Measurements from ENCODE around the gene MFAP1.
A peak's percentile ranks its signal among the peaks of the same experiment; 100 is the strongest.

Gene MFAP1

GRCh38 chr15:43792761-43793476 lies 31.6 kb downstream of the MFAP1 start:
- POLR2A ChIA-PET, result interaction anchor here (0.6 to 4.0 kb wide), 5 partner anchors 11 to 1243 kb away, joined by 3 to 18 read pairs (median 3); partner anchors contain the start of gene MFAP1
- TF ChIP-seq CTCF (IDR thresholded peaks at IDR 0.05; ENCODE audit: control extremely low read depth, extremely low read depth, low read depth, missing control alignments), result no peak
- CTCF ChIA-PET, result interaction anchor here (0.9 to 8.8 kb wide), 2 partner anchors 16 to 23 kb away, joined by 3 to 59 read pairs; partner anchors contain the start of gene ELL3
- no peak for DNase-seq (ENCODE audit: extremely low spot score)

- DNase-seq (ENCODE audit: extremely low spot score), result peak; percentile 98
- POLR2A ChIA-PET, result interaction anchor here (0.8 to 4.0 kb wide), 5 partner anchors 12 to 36 kb away, joined by 3 to 18 read pairs (median 5); partner anchors contain the start of genes ELL3 and MFAP1
- CTCF ChIA-PET, result interaction anchor here (1.0 to 8.8 kb wide), 2 partner anchors 15 to 23 kb away, joined by 3 to 59 read pairs; partner anchors contain the start of gene ELL3
- no peak for TF ChIP-seq CTCF (IDR thresholded peaks at IDR 0.05; ENCODE audit: control extremely low read depth, extremely low read depth, low read depth, missing control alignments)
These were observed 32.3 kb downstream of the MFAP1 start, which contains the start of gene SERF2 for GRCh38 chr15:43791993-43792760. TSS of gene SERF2 (plus strand) at chr15:43792320. CDS start at chr15:43792377, 57 bp downstream.

- no peak for DNase-seq (ENCODE audit: extremely low spot score)
- POLR2A ChIA-PET, result interaction anchor here (1.0 to 2.1 kb wide), 3 partner anchors 11 to 15 kb away, joined by 4 to 14 read pairs (median 11); partner anchors contain the start of genes ELL3, HYPK and SERINC4
- no peak for TF ChIP-seq CTCF (IDR thresholded peaks at IDR 0.05; ENCODE audit: control extremely low read depth, extremely low read depth, low read depth, missing control alignments)
- CTCF ChIA-PET, result interaction anchor here (1.1 to 8.8 kb wide), 7 partner anchors 8 to 46 kb away, joined by 3 to 59 read pairs (median 3); partner anchors contain the start of gene ELL3
These were observed 35.1 kb downstream of the MFAP1 start for GRCh38 chr15:43789409-43789808.

GRCh38 chr15:43779016-43779415 lies 45.5 kb downstream of the MFAP1 start:
- ChIA-PET POLR2A (interaction anchor here (1.0 kb wide), 1 partner anchor 9 kb away, joined by 3 read pairs; no protein-coding TSS in a partner anchor), CTCF (interaction anchor here (1.3 to 3.5 kb wide), 2 partner anchors 9 to 10 kb away, joined by 6 to 59 read pairs; partner anchors contain the start of gene SERF2)
- no peak for DNase-seq (ENCODE audit: extremely low spot score)

GRCh38 chr15:43777267-43777914 lies 47.1 kb downstream of the MFAP1 start:
- TF ChIP-seq CTCF (IDR thresholded peaks at IDR 0.05; ENCODE audit: control extremely low read depth, extremely low read depth, low read depth, missing control alignments), result peak; percentile 75
- peak; percentile 81 for DNase-seq (ENCODE audit: extremely low spot score)
- POLR2A ChIA-PET, result interaction anchor here (1.0 to 2.2 kb wide), 8 partner anchors 9 to 47 kb away, joined by 3 to 15 read pairs (median 6); partner anchors contain the start of genes HYPK, MFAP1, SERF2 and SERINC4
- CTCF ChIA-PET, result interaction anchor here (0.6 to 3.5 kb wide), 10 partner anchors 12 to 60 kb away, joined by 3 to 59 read pairs (median 4); partner anchors contain the start of genes HYPK, MFAP1, SERF2 and SERINC4

More at GRCh38 chr15:43779016-43779415, 45.5 kb downstream of the MFAP1 start:
- TF ChIP-seq CTCF (IDR thresholded peaks at IDR 0.05; ENCODE audit: control extremely low read depth, extremely low read depth, low read depth, missing control alignments), result no peak
